Epithelial cell of proximal tubule (primary cell): Measurements from ENCODE around the gene CKMT2. TPM values are rescaled to one million over a fixed set of nuclear protein-coding genes. Genes with fewer than 3 reads are reported as not detected.
A peak's percentile ranks its signal among the peaks of the same experiment; 100 is the strongest.
"Not testable (repeated sequence)": the region's sequence is repeated elsewhere in the genome, so short reads cannot be mapped to it uniquely, and the experiment has no call there.

Experiments
- DNase-seq: peaks from one replicate; pipeline ENCODE4 v3.0.0-alpha.2; 2011; ENCODE audit warnings: low read depth
- H3K4me3 ChIP-seq: 2 replicates; pipeline ENCODE4 v1.5.1; 2011; ENCODE audit warnings: low read depth, mild to moderate bottlenecking, low read length
- CTCF ChIP-seq: conservative IDR thresholded peaks from 2 replicates; pipeline ENCODE4 v1.5.1; 2012; ENCODE audit warnings: low read depth, mild to moderate bottlenecking, low read length
- total RNA-seq: library from RNA; depleted of rRNA; stranded (reverse); fragments of >200 nt; gene quantifications from 2 replicates; pipeline ENCODE4 v1.2.3, GENCODE V29; 2015

Gene CKMT2
- total RNA-seq, 1 donor from 2014 or later = not detected

- DNase-seq = no peak
- TF ChIP-seq CTCF = no peak
- H3K4me3 ChIP-seq = no peak overlapping the region
Measured at GRCh38 chr5:81253875-81254274, 20.8 kb downstream of the CKMT2 start.

GRCh38 chr5:81254886-81255559 is 21.9 kb downstream of the CKMT2 start:
- no peak for TF ChIP-seq CTCF
- DNase-seq = no peak
- no peak overlapping the region for H3K4me3 ChIP-seq

- DNase-seq = no peak
- no peak overlapping the region for H3K4me3 ChIP-seq
- no peak for TF ChIP-seq CTCF
Measured at GRCh38 chr5:81256766-81257165, 23.6 kb downstream of the CKMT2 start.

- DNase-seq, H3K4me3 ChIP-seq: not testable (repeated sequence)
Measured at GRCh38 chr5:81262796-81263195, 29.7 kb downstream of the CKMT2 start.

- no peak for DNase-seq
- H3K4me3 ChIP-seq = no peak overlapping the region
- TF ChIP-seq CTCF = no peak
Measured at GRCh38 chr5:81265101-81265500, 32.0 kb downstream of the CKMT2 start.

GRCh38 chr5:81268521-81269196 is 35.5 kb downstream of the CKMT2 start:
- peak; percentile 89 for DNase-seq
- no peak for TF ChIP-seq CTCF
- H3K4me3 ChIP-seq = no peak overlapping the region

GRCh38 chr5:81269751-81270393 is 36.8 kb downstream of the CKMT2 start:
- DNase-seq = no peak
- H3K4me3 ChIP-seq = no peak overlapping the region
- no peak for TF ChIP-seq CTCF

GRCh38 chr5:81270394-81271027 is 37.4 kb downstream of the CKMT2 start:
- H3K4me3 ChIP-seq, DNase-seq: not testable (repeated sequence)
